ENCODE results near the gene SLC6A11. TPM values are rescaled to one million over a fixed set of nuclear protein-coding genes. Genes with fewer than 3 reads are reported as not detected.

The SLC6A11 gene
- total RNA-seq, 4 donors from 2014 or later = not detected

GRCh38 chr3:10926256-10926810 is 110.3 kb downstream of the SLC6A11 start:
- no peak for DNase-seq
- H3K9me3 ChIP-seq = no peaks in the 10 kb centered on the region
- no peak overlapping the region for H3K27ac ChIP-seq
- no peak overlapping the region for H3K4me3 ChIP-seq (replicated peaks in 1 of 3)
- no peaks in the 10 kb centered on the region for H3K4me1 ChIP-seq
- H3K36me3 ChIP-seq = no peaks in the 10 kb centered on the region
- 91 to 95% methylated on average over 13 of the region's 13 CpGs for WGBS, 2 donors
- TF ChIP-seq CTCF (IDR thresholded peaks at IDR 0.05) (no peak), POLR2A (IDR thresholded peaks at IDR 0.05) (no peak)
- H3K27me3 ChIP-seq = no peaks in the 10 kb centered on the region
- intact Hi-C loops (cut with DNase I) = no loop called here

- Histone ChIP-seq H3K4me1 (no peaks in the 10 kb centered on the region), H3K27ac (no peak overlapping the region), H3K36me3 (no peaks in the 10 kb centered on the region), H3K27me3 (no peaks in the 10 kb centered on the region), H3K9me3 (no peaks in the 10 kb centered on the region), H3K4me3 (replicated peaks in 1 of 3) (no peak overlapping the region)
- intact Hi-C loops (cut with DNase I) = no loop called here
- no peak for DNase-seq
- 59 to 76% methylated on average over 10 to 16 of the region's 16 CpGs for WGBS, 2 donors
- TF ChIP-seq POLR2A (IDR thresholded peaks at IDR 0.05) (no peak), CTCF (IDR thresholded peaks at IDR 0.05) (no peak)
Observed at GRCh38 chr3:10926811-10927521, 110.9 kb downstream of the SLC6A11 start.

- no peaks in the 10 kb centered on the region for H3K9me3 ChIP-seq
- 76 to 79% methylated on average over 4 of the region's 4 CpGs for WGBS, 2 donors
- H3K36me3 ChIP-seq = no peaks in the 10 kb centered on the region
- intact Hi-C loops (cut with DNase I) = no loop called here
- TF ChIP-seq CTCF (IDR thresholded peaks at IDR 0.05) = no peak
- no peak for TF ChIP-seq POLR2A (IDR thresholded peaks at IDR 0.05)
- H3K4me3 ChIP-seq (replicated peaks in 1 of 3) = no peak overlapping the region
- DNase-seq = no peak
- H3K4me1 ChIP-seq = no peaks in the 10 kb centered on the region
- H3K27ac ChIP-seq = no peak overlapping the region
- no peaks in the 10 kb centered on the region for H3K27me3 ChIP-seq
Observed at GRCh38 chr3:10927551-10927950, 111.5 kb downstream of the SLC6A11 start.

GRCh38 chr3:10928407-10928960 is 112.5 kb downstream of the SLC6A11 start:
- H3K27me3 ChIP-seq = no peaks in the 10 kb centered on the region
- no peaks in the 10 kb centered on the region for H3K9me3 ChIP-seq
- H3K4me1 ChIP-seq = no peaks in the 10 kb centered on the region
- no peak for TF ChIP-seq POLR2A (IDR thresholded peaks at IDR 0.05)
- no peak for TF ChIP-seq CTCF (IDR thresholded peaks at IDR 0.05)
- no peaks in the 10 kb centered on the region for H3K36me3 ChIP-seq
- intact Hi-C loops (cut with DNase I) = no loop called here
- no peak for DNase-seq
- H3K27ac ChIP-seq = no peak overlapping the region
- H3K4me3 ChIP-seq (replicated peaks in 1 of 3) = no peak overlapping the region
- 50 to 62% methylated on average over 9 of the region's 9 CpGs for WGBS, 2 donors

- DNase-seq = no peak
- H3K36me3 ChIP-seq = no peaks in the 10 kb centered on the region
- intact Hi-C loops (cut with DNase I) = no loop called here
Observed at GRCh38 chr3:10928961-10929471, 113.0 kb downstream of the SLC6A11 start.

More at GRCh38 chr3:10928961-10929471, 113.0 kb downstream of the SLC6A11 start:
- WGBS, 2 donors = 87 to 92% methylated on average over 12 to 17 of the region's 17 CpGs
- Histone ChIP-seq H3K27me3 (no peaks in the 10 kb centered on the region), H3K4me3 (replicated peaks in 1 of 3) (no peak overlapping the region), H3K4me1 (no peaks in the 10 kb centered on the region), H3K27ac (no peak overlapping the region), H3K9me3 (no peaks in the 10 kb centered on the region)
- no peak for TF ChIP-seq POLR2A (IDR thresholded peaks at IDR 0.05)
- TF ChIP-seq CTCF (IDR thresholded peaks at IDR 0.05) = no peak
